HG02938 (cell line): ENCODE results near the gene SH2D1A.

Experiments
- ATAC-seq: cut with Tn5 transposase; IDR thresholded peaks from one replicate; pipeline ENCODE4 v1.9.1; 2021; ENCODE audit warnings: mild to moderate bottlenecking, moderate library complexity; ENCODE audit not compliant: unreplicated experiment

SH2D1A gene

GRCh38 chrX:124415115-124415800, 68.9 kb downstream of the SH2D1A start:
- no peak for ATAC-seq

DNA sequence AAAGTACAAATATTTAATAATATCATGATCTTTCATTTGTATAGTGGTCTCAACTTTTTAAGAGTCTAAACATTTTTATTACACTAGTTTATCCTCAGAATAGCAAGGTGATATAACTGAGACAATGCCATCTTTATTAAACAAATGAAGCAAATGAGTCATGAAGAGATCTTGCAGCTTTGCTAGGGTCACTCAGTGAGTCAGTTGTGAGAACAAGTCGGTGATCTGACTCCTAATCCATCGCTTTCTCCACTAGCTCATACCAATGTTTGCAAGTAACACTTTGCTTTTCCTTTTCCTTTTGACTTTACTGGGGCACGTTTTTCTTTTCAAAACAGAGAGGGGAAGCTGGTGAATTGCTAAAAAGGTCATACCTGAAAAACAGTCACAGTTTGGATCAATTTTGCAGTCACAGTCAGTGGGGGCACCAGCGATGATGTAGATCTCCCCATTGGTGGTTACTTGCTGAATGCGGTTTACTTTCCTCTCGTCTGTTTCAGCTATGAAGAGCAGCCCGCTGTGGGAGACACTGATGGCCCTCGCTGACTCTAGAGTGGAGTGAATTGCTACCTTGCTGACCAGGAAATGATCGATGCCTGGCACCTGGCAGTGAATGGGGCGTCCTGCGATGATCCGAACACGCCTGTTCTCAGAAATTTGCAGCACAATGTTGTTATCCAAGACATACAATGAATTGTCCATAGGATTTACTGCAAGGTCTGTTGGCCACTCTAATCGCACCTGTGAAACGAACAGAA, 75.7 kb downstream of the SH2D1A start:
- no peak for ATAC-seq
